Measurements from ENCODE around the gene EPHB1.

EPHB1 gene

DNA sequence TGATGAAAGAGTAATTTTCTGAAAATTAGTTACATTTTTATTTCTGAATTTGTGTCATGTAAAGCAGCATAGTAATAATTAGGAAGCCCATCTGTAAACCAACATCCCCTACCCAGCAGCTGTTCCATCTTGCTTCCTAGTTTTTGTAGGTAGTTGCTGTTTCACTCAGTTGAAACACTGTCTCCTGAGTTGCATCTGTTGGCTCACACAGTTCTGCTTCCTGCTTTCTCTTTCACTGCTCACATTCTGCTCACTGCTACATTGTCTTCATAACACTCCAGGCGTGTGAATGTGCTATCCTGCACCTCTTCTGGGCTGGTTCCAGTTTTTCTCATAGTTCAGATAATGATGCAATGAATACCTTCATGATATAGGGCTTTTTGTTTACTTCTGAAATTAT, 123.4 kb downstream of the EPHB1 start:
- H3K27ac ChIP-seq (ENCODE audit: low read depth, low read length, poor library complexity, severe bottlenecking), result no peak overlapping the region
- H2AFZ ChIP-seq (ENCODE audit: low read length), result no peak overlapping the region
- H3K4me2 ChIP-seq (ENCODE audit: low read length), result no peak overlapping the region

DNA sequence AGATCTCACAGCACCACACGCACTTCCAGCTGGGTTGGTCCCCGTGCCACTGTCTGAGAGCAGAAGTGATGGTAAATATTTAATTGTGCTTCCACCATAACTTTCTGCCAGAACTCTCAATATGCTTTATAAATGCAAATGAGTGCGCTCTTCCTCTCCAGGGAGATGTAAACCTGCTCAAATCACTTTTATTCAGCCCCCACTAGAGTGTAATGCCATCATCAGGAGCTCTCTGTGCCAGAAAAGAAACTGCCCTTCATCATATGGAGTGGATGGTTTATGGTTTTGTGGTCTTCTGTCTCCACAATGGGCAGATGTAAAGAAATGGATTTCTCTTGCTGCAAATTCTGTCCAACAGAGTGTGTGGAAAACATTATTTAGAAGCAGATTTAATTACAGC, 127.0 kb downstream of the EPHB1 start:
- TF ChIP-seq EZH2 (IDR thresholded peaks at IDR 0.05; ENCODE audit: borderline replicate concordance, low read length), result no peak
- TF ChIP-seq, protein P1, sequence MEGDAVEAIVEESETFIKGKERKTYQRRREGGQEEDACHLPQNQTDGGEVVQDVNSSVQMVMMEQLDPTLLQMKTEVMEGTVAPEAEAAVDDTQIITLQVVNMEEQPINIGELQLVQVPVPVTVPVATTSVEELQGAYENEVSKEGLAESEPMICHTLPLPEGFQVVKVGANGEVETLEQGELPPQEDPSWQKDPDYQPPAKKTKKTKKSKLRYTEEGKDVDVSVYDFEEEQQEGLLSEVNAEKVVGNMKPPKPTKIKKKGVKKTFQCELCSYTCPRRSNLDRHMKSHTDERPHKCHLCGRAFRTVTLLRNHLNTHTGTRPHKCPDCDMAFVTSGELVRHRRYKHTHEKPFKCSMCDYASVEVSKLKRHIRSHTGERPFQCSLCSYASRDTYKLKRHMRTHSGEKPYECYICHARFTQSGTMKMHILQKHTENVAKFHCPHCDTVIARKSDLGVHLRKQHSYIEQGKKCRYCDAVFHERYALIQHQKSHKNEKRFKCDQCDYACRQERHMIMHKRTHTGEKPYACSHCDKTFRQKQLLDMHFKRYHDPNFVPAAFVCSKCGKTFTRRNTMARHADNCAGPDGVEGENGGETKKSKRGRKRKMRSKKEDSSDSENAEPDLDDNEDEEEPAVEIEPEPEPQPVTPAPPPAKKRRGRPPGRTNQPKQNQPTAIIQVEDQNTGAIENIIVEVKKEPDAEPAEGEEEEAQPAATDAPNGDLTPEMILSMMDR (IDR thresholded peaks at IDR 0.05; ENCODE audit: low read length), result no peak
- Histone ChIP-seq H3F3A (ENCODE audit: insufficient read depth, low read length) (no peaks in the 10 kb centered on the region), H3K9me2 (ENCODE audit: low read depth, low read length) (no peaks in the 10 kb centered on the region), H3K9me3 (ENCODE audit: low read length) (peaks cover 5% of the 10 kb centered on the region; the same call in 1 of the 2 replicates), H3K79me2 (ENCODE audit: insufficient read depth, low read length) (no peaks in the 10 kb centered on the region), H3K27ac (ENCODE audit: low read depth, low read length, poor library complexity, severe bottlenecking) (no peak overlapping the region), H2AFZ (ENCODE audit: low read length) (no peak overlapping the region), H3K27me3 (ENCODE audit: insufficient read depth, low read length) (no peaks in the 10 kb centered on the region), H3K4me1 (ENCODE audit: insufficient read depth, low read length, severe bottlenecking) (no peaks in the 10 kb centered on the region), H3K9ac (ENCODE audit: low read length) (no peak overlapping the region), H4K20me1 (ENCODE audit: insufficient read depth, low read length) (no peaks in the 10 kb centered on the region), H3K4me2 (ENCODE audit: low read length) (no peak overlapping the region), H3K4me3 (ENCODE audit: low read depth, low read length, poor library complexity, severe bottlenecking) (no peak overlapping the region), H3K36me3 (ENCODE audit: insufficient read depth, low read length) (no peaks in the 10 kb centered on the region)

More for the DNA sequence above, 123.4 kb downstream of the EPHB1 start:
- Histone ChIP-seq H3K4me1 (ENCODE audit: insufficient read depth, low read length, severe bottlenecking) (no peaks in the 10 kb centered on the region), H4K20me1 (ENCODE audit: insufficient read depth, low read length) (no peaks in the 10 kb centered on the region), H3K36me3 (ENCODE audit: insufficient read depth, low read length) (no peaks in the 10 kb centered on the region), H3K27me3 (ENCODE audit: insufficient read depth, low read length) (no peaks in the 10 kb centered on the region), H3K4me3 (ENCODE audit: low read depth, low read length, poor library complexity, severe bottlenecking) (no peak overlapping the region), H3F3A (ENCODE audit: insufficient read depth, low read length) (no peaks in the 10 kb centered on the region), H3K9me2 (ENCODE audit: low read depth, low read length) (no peaks in the 10 kb centered on the region), H3K79me2 (ENCODE audit: insufficient read depth, low read length) (no peaks in the 10 kb centered on the region), H3K9ac (ENCODE audit: low read length) (no peak overlapping the region), H3K9me3 (ENCODE audit: low read length) (no peaks in the 10 kb centered on the region)
- TF ChIP-seq, protein P1 (IDR thresholded peaks at IDR 0.05; ENCODE audit: low read length), result no peak
- no peak for TF ChIP-seq EZH2 (IDR thresholded peaks at IDR 0.05; ENCODE audit: borderline replicate concordance, low read length)

DNA sequence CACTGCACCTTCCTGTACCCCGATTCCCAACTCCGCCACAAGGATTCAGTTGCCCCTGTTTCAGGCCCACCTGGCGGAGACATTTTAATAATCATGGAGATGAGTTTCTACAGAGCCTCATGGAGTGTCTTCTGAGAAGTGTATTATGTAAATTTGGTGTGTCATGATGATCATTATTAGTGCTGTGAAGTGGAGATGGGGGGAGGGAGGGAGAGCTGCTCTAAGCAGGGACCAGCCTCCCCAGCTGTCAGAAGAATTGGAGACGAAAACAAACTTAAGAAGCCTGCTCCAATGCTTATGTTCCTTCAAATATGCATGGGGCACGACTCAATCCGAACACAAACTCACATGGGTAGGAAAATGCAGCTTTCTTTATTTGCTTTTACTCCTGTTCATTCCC, 127.8 kb downstream of the EPHB1 start:
- no peaks in the 10 kb centered on the region for H3K4me1 ChIP-seq (ENCODE audit: insufficient read depth, low read length, severe bottlenecking)
- no peak overlapping the region for H3K27ac ChIP-seq (ENCODE audit: low read depth, low read length, poor library complexity, severe bottlenecking)
- H2AFZ ChIP-seq (ENCODE audit: low read length), result no peak overlapping the region
- no peaks in the 10 kb centered on the region for H3K79me2 ChIP-seq (ENCODE audit: insufficient read depth, low read length)
- no peaks in the 10 kb centered on the region for H3K9me2 ChIP-seq (ENCODE audit: low read depth, low read length)
- H3K9ac ChIP-seq (ENCODE audit: low read length), result no peak overlapping the region
- H3K4me3 ChIP-seq (ENCODE audit: low read depth, low read length, poor library complexity, severe bottlenecking), result no peak overlapping the region
- no peaks in the 10 kb centered on the region for H3K36me3 ChIP-seq (ENCODE audit: insufficient read depth, low read length)
- peaks cover 5% of the 10 kb centered on the region; the same call in 1 of the 2 replicates for H3K9me3 ChIP-seq (ENCODE audit: low read length)
- TF ChIP-seq, protein P1 (IDR thresholded peaks at IDR 0.05; ENCODE audit: low read length), result no peak
- TF ChIP-seq EZH2 (IDR thresholded peaks at IDR 0.05; ENCODE audit: borderline replicate concordance, low read length), result no peak
- H3K27me3 ChIP-seq (ENCODE audit: insufficient read depth, low read length), result no peaks in the 10 kb centered on the region
- H3F3A ChIP-seq (ENCODE audit: insufficient read depth, low read length), result no peaks in the 10 kb centered on the region
- H4K20me1 ChIP-seq (ENCODE audit: insufficient read depth, low read length), result no peaks in the 10 kb centered on the region
- no peak overlapping the region for H3K4me2 ChIP-seq (ENCODE audit: low read length)
